C4-2B (cell line): ENCODE data around the gene ANKLE1.

Experiments
- ZFX ChIP-seq: fragments of 450-650 bp; IDR thresholded peaks from 2 replicates; pipeline ENCODE4 v1.6.1; 2017
- TF ChIP-seq, protein P1 (sequence below): fragments of 450-650 bp; conservative IDR thresholded peaks from 2 replicates; pipeline ENCODE4 v1.5.1; 2017; ENCODE audit warnings: mild to moderate bottlenecking

DNA sequence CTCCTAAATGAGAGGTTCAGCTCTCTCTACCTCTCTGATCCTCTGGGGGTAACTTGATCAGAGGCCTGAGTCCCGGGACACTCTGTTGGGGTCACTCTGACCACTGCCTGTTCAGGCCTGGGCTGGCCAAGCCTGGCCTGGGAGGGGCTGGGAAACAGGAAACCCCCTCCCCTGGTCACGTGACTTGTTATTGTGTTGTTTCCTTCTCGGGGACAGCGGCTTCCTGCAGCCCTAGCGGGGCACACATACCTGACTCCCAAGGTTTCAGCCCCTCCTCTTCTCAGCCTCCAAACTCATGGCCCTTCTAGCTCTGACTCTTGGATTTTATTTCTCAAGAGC lies 17.1 kb upstream of the ANKLE1 start, which contains the start of gene USHBP1:
- TF ChIP-seq, protein P1, sequence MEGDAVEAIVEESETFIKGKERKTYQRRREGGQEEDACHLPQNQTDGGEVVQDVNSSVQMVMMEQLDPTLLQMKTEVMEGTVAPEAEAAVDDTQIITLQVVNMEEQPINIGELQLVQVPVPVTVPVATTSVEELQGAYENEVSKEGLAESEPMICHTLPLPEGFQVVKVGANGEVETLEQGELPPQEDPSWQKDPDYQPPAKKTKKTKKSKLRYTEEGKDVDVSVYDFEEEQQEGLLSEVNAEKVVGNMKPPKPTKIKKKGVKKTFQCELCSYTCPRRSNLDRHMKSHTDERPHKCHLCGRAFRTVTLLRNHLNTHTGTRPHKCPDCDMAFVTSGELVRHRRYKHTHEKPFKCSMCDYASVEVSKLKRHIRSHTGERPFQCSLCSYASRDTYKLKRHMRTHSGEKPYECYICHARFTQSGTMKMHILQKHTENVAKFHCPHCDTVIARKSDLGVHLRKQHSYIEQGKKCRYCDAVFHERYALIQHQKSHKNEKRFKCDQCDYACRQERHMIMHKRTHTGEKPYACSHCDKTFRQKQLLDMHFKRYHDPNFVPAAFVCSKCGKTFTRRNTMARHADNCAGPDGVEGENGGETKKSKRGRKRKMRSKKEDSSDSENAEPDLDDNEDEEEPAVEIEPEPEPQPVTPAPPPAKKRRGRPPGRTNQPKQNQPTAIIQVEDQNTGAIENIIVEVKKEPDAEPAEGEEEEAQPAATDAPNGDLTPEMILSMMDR, result no peak
- no peak for TF ChIP-seq ZFX
